Pancreas (tissue), 10 donors: ENCODE results near the gene GRXCR1. TPM values are rescaled to one million over a fixed set of nuclear protein-coding genes. Genes with fewer than 3 reads are reported as not detected.

Experiments used
- ATAC-seq, 4 donors: fragments of 200-7000 bp; cut with Tn5 transposase; one replicate each; pipeline versions ENCODE4 v1.8.0 to v1.9.1; 2020; ENCODE audit warnings: mild to moderate bottlenecking in 4 of 4, moderate library complexity in 4 of 4
- DNase-seq, 6 donors: peaks; one replicate each; pipeline ENCODE4 v3.0.0-alpha.2; 2020
- FAIRE-seq: peaks from 2 replicates; lab custom pipeline; 2012; peaks lifted over from hg19 to GRCh38; lab: Jason Lieb, UNC
- H3K27ac ChIP-seq, 4 donors: fragments of 200-600 bp; sonication (generic); 1 replicate in 3 of 4; 2 replicates in 1 of 4; pipeline versions ENCODE4 v1.5.0 to v1.8.0; 2020
- H3K27me3 ChIP-seq, 4 donors: fragments of 200-600 bp; one replicate each; pipeline ENCODE4 v1.8.0; 2021
- H3K36me3 ChIP-seq, 3 donors: fragments of 200-600 bp; sonication (generic) in 1 of 3; one replicate each; pipeline versions ENCODE4 v1.5.0 to v1.8.0; 2020 to 2021
- H3K4me1 ChIP-seq, 3 donors: fragments of 200-600 bp; one replicate each; pipeline ENCODE4 v1.8.0; 2021
- H3K4me3 ChIP-seq, 4 donors: fragments of 200-600 bp; sonication (generic) in 2 of 4; one replicate each; pipeline versions ENCODE4 v1.5.0 to v1.8.0; 2020 to 2021
- H3K9me3 ChIP-seq, 4 donors: fragments of 200-600 bp; one replicate each; pipeline ENCODE4 v1.8.0; 2021
- CTCF ChIP-seq, 4 donors: fragments of 200-600 bp; sonication (generic) in 3 of 4; IDR thresholded peaks; one replicate each; pipeline versions ENCODE4 v1.5.0 to v1.8.0; 2021; ENCODE audit warnings: antibody characterized with exemption in 4 of 4
- WGBS, 2 donors: extraction: QIAGEN DNeasy Blood & Tissue Kit; methylation state at CpG; one replicate each; pipeline ENCODE4 v1.1.7; 2013; 5-methylcytosine and 5-hydroxymethylcytosine counted together
- intact Hi-C, 3 donors: fragments of 100-400 bp; cut with DNase I; formaldehyde crosslinking; loops; one replicate each; pipeline versions ENCODE4 v1.11.1 to v1.14.2; 2022
- polyA plus RNA-seq, 2 donors: library from polyadenylated mRNA; stranded (reverse); fragments of 200-250 nt; gene quantifications; one replicate each; pipeline ENCODE4 v1.2.3, GENCODE V29; 2013
- total RNA-seq, 6 donors: library from RNA; stranded (reverse); fragmentation: NEBNext Ultra II Directional in 4 of 6; extraction: Animal tissue kit (Norgen Biotek cat#: 25700) in 4 of 6; gene quantifications; one replicate each; pipeline versions ENCODE4 v1.2.1 to v1.2.4, GENCODE V29; 2021 to 2023
- donor health status: healthy with polysubstance abuse.
- donor health status: DM: no; HTN: no; CAD: no; lungs with moderate emphysema.
- donor health status: DM: no; HTN: no; CAD: no.
- donor health status: control.
- donor health status: control.
- donor health status: Bipolar disorder and iron deficiency.
- donor health status: DM: yes; HTN: yes; CAD: no.
- donor health status: DM: no; HTN: no; CAD: no.
- donor health status: DM: no; HTN: no; CAD: no.
- donor health status: DM: yes; HTN: yes; CAD: no.

GRXCR1 gene
- total and polyA plus RNA-seq, 8 donors: 0.12 TPM; not detected in 7

GRCh38 chr4:43047058-43047457, 154.5 kb downstream of the GRXCR1 start:
- Histone ChIP-seq H3K9me3 (no peaks in the 10 kb centered on the region), H3K4me3 (no peak overlapping the region), H3K27ac (no peak overlapping the region), H3K36me3 (no peaks in the 10 kb centered on the region), H3K27me3 (no peaks in the 10 kb centered on the region), H3K4me1 (no peaks in the 10 kb centered on the region)
- WGBS, 2 donors: 27 to 30% methylated on average over 1 of the region's 1 CpG
- DNase-seq (no peak), FAIRE-seq (no peak), ATAC-seq (no peak)
- no peak for TF ChIP-seq CTCF (IDR thresholded peaks at IDR 0.05)
- intact Hi-C loops: no loop called here

GRCh38 chr4:43048570-43048969, 156.1 kb downstream of the GRXCR1 start:
- no peak for TF ChIP-seq CTCF (IDR thresholded peaks at IDR 0.05)
- intact Hi-C loops: no loop called here
- FAIRE-seq (no peak), ATAC-seq (no peak), DNase-seq (no peak)
- WGBS, 2 donors: 57 to 73% methylated on average over 5 of the region's 5 CpGs
- no peaks in the 10 kb centered on the region for H3K9me3 ChIP-seq
- no peak overlapping the region for H3K4me3 ChIP-seq
- H3K27me3 ChIP-seq: no peaks in the 10 kb centered on the region
- H3K4me1 ChIP-seq: no peaks in the 10 kb centered on the region
- no peaks in the 10 kb centered on the region for H3K36me3 ChIP-seq
- H3K27ac ChIP-seq: no peak overlapping the region

GRCh38 chr4:43049326-43049725, 156.8 kb downstream of the GRXCR1 start:
- intact Hi-C loops: no loop called here
- Histone ChIP-seq H3K4me1 (no peaks in the 10 kb centered on the region), H3K4me3 (no peak overlapping the region), H3K36me3 (no peaks in the 10 kb centered on the region), H3K27me3 (no peaks in the 10 kb centered on the region), H3K27ac (no peak overlapping the region), H3K9me3 (no peaks in the 10 kb centered on the region)
- DNase-seq (no peak), FAIRE-seq (no peak), ATAC-seq (no peak)
- no peak for TF ChIP-seq CTCF (IDR thresholded peaks at IDR 0.05)

- no peaks in the 10 kb centered on the region for H3K9me3 ChIP-seq
- no peak overlapping the region for H3K27ac ChIP-seq
- FAIRE-seq: no peak
- H3K4me3 ChIP-seq: no peak overlapping the region
- no peak for DNase-seq
- H3K4me1 ChIP-seq: no peaks in the 10 kb centered on the region
- no peak for TF ChIP-seq CTCF (IDR thresholded peaks at IDR 0.05)
- no peaks in the 10 kb centered on the region for H3K36me3 ChIP-seq
- ATAC-seq: no peak
- H3K27me3 ChIP-seq: no peaks in the 10 kb centered on the region
- intact Hi-C loops: no loop called here
These were observed 173.9 kb downstream of the GRXCR1 start for GRCh38 chr4:43066415-43066814.

GRCh38 chr4:43071069-43071468, 178.6 kb downstream of the GRXCR1 start:
- no peaks in the 10 kb centered on the region for H3K4me1 ChIP-seq
- WGBS, 2 donors: 45 to 60% methylated on average over 6 of the region's 6 CpGs
- intact Hi-C loops: no loop called here
- H3K27ac ChIP-seq: no peak overlapping the region
- no peaks in the 10 kb centered on the region for H3K9me3 ChIP-seq
- ATAC-seq (no peak), FAIRE-seq (no peak), DNase-seq (no peak)
- no peaks in the 10 kb centered on the region for H3K27me3 ChIP-seq
- H3K36me3 ChIP-seq: no peaks in the 10 kb centered on the region
- no peak overlapping the region for H3K4me3 ChIP-seq
- TF ChIP-seq CTCF (IDR thresholded peaks at IDR 0.05): no peak

Other genes with a start within 250 kb of the GRXCR1 start
- gene ATP8A1, start 235.6 kb upstream of the GRXCR1 start, total RNA-seq: 10 to 100 TPM in 4 of 6 donors, 1 to 10 TPM in 2; 8.2 to 15.3 (median 11.1) TPM
- 10 to 100 TPM in 1 of 2 donors, 1 to 10 TPM in 1; 4.8 to 11.2 TPM for gene ATP8A1, start 235.6 kb upstream of the GRXCR1 start, polyA plus RNA-seq